GM12878 (cell line): ENCODE results near the gene DLG2. TPM values are rescaled to one million over a fixed set of nuclear protein-coding genes. Genes with fewer than 3 reads are reported as not detected.

Experiments
- CBX5 ChIP-seq: sonication (generic); IDR thresholded peaks from 2 replicates; pipeline ENCODE4 v1.6.1; 2016; ENCODE audit warnings: low read depth, moderate library complexity, mild to moderate bottlenecking, inconsistent platforms
- ESRRA ChIP-seq: IDR thresholded peaks from 2 replicates; pipeline ENCODE4 v1.6.1; 2012; ENCODE audit warnings: mild to moderate bottlenecking, low read length, improper control_type of control experiment
- HDGF ChIP-seq: fragments of 450-650 bp; IDR thresholded peaks from 2 replicates; pipeline ENCODE4 v1.6.1; 2016; ENCODE audit warnings: antibody characterized with exemption
- PML ChIP-seq: IDR thresholded peaks from 2 replicates; pipeline ENCODE4 v1.6.1; 2012; ENCODE audit warnings: low read length, inconsistent platforms
- SP1 ChIP-seq: IDR thresholded peaks from one replicate; pipeline ENCODE4 v1.6.1; 2011; ENCODE audit warnings: low read depth, low read length
- TAF1 ChIP-seq: IDR thresholded peaks from 2 replicates; pipeline ENCODE4 v1.6.1; 2011; ENCODE audit warnings: mild to moderate bottlenecking, low read depth, low read length, borderline replicate concordance
- ZBTB40 ChIP-seq: fragments of 450-650 bp; IDR thresholded peaks from 2 replicates; pipeline ENCODE4 v1.6.1; 2016; ENCODE audit warnings: mild to moderate bottlenecking, moderate library complexity, borderline replicate concordance
- ZNF592 ChIP-seq: fragments of 450-650 bp; IDR thresholded peaks from 2 replicates; pipeline ENCODE4 v1.6.1; 2017; ENCODE audit warnings: mild to moderate bottlenecking, moderate library complexity
- polyA plus RNA-seq, 11 experiments: library from polyadenylated mRNA; depleted of rRNA in 4 of 11; unstranded in 6 of 11; stranded (reverse) in 5 of 11; fragments of >200 nt; fragmentation: Nextera tagmentation in 4 of 11; fragmentation: Illumina TruSeq in 1 of 11; extraction: Ambion mirVana in 4 of 11; extraction: Trizol in 1 of 11; gene quantifications; 1 replicate in 1 of 11; 2 replicates in 10 of 11; pipeline versions ENCODE4 v1.2.1 to v1.2.3, GENCODE V29; 2011 to 2016; ENCODE audit warnings: inconsistent platforms in 2 of 11, missing spikeins in 2 of 11, low read depth in 1 of 11
- total RNA-seq, 4 experiments: library from RNA; depleted of rRNA in 3 of 4; stranded (reverse); fragments of >200 nt in 3 of 4; fragmentation: Illumina TruSeq in 1 of 4; extraction: Trizol in 1 of 4; gene quantifications; 2 replicates each; pipeline versions ENCODE4 v1.2.1 to v1.2.3, GENCODE V29; 2013 to 2021

Gene DLG2
- total and polyA plus RNA-seq, 10 of the 15 experiments (the other 5 are each of a cell fraction or from before 2014, with no cell fraction given), result 0.09 to 0.98 (median 0.35) TPM

- TF ChIP-seq TAF1 (no peak), ZNF592 (no peak), SP1 (no peak), PML (no peak), ZBTB40 (no peak), CBX5 (no peak), HDGF (no peak), ESRRA (no peak)
Measured at GRCh38 chr11:83537131-83537610, 2090.0 kb downstream of the DLG2 start (continued).
